HepG2 (cell line): ENCODE results near the gene PALM. TPM values are rescaled to one million over a fixed set of nuclear protein-coding genes. Genes with fewer than 3 reads are reported as not detected.

ENCODE experiments used
- ASH2L ChIP-seq: fragments of 300-600, 200-600 bp; sonication (generic); IDR thresholded peaks from 2 replicates; pipeline ENCODE4 v1.7.0; 2017; ENCODE audit warnings: low read depth, mild to moderate bottlenecking, moderate library complexity, mixed read lengths, low read length; ENCODE audit not compliant: insufficient read length
- DNMT3B ChIP-seq: conservative IDR thresholded peaks from 2 replicates; pipeline ENCODE4 v1.6.1; 2016; ENCODE audit warnings: missing biosample characterization, control low read depth
- HDAC1 ChIP-seq: sonication (generic); formaldehyde crosslinking; IDR thresholded peaks from 2 replicates; pipeline ENCODE4 v1.5.1; 2020; ENCODE audit warnings: mild to moderate bottlenecking, missing genetic modification reagents
- HDAC2 ChIP-seq: sonication (generic); formaldehyde crosslinking; IDR thresholded peaks from 2 replicates; pipeline ENCODE4 v1.4.0; 2020; ENCODE audit warnings: missing genetic modification reagents
- HNRNPH1 ChIP-seq: fragments of 200-400 bp; formaldehyde crosslinking; optimal IDR thresholded peaks from 2 replicates; pipeline ENCODE3; 2017; ENCODE audit warnings: mild to moderate bottlenecking, low read depth, low read length
- IKZF4 ChIP-seq: sonication (generic); formaldehyde crosslinking; IDR thresholded peaks from 2 replicates; pipeline ENCODE4 v1.5.1; 2020; ENCODE audit warnings: borderline replicate concordance, mild to moderate bottlenecking, low read depth, missing genetic modification reagents; ENCODE audit errors: not compliant biosample characterization
- KLF9 ChIP-seq: IDR thresholded peaks from 2 replicates; pipeline ENCODE4 v1.6.1; 2016; ENCODE audit warnings: low read depth
- MYNN ChIP-seq: sonication (generic); formaldehyde crosslinking; IDR thresholded peaks from 2 replicates; pipeline ENCODE4 v1.4.0; 2020; ENCODE audit warnings: mild to moderate bottlenecking, low read depth, missing genetic modification reagents
- NFKB2 ChIP-seq: sonication (generic); formaldehyde crosslinking; IDR thresholded peaks from 2 replicates; pipeline ENCODE4 v1.4.0; 2020; ENCODE audit warnings: missing genetic modification reagents, borderline replicate concordance
- PITX1 ChIP-seq: sonication (generic); formaldehyde crosslinking; IDR thresholded peaks from 2 replicates; pipeline ENCODE4 v1.5.1; 2020; ENCODE audit warnings: mild to moderate bottlenecking, missing genetic modification reagents
- SRY ChIP-seq: sonication (generic); formaldehyde crosslinking; IDR thresholded peaks from 2 replicates; pipeline ENCODE4 v1.8.0; 2022; ENCODE audit warnings: mild to moderate bottlenecking, missing genetic modification reagents
- ZNF547 ChIP-seq: sonication (generic); formaldehyde crosslinking; IDR thresholded peaks from 2 replicates; pipeline ENCODE4 v1.5.1; 2020; ENCODE audit warnings: mild to moderate bottlenecking, missing genetic modification reagents
- ZNF670 ChIP-seq: sonication (generic); formaldehyde crosslinking; IDR thresholded peaks from 2 replicates; pipeline ENCODE4 v1.8.0; 2022; ENCODE audit warnings: mild to moderate bottlenecking, missing genetic modification reagents, borderline replicate concordance
- ZNF891 ChIP-seq: sonication (generic); formaldehyde crosslinking; IDR thresholded peaks from 2 replicates; pipeline ENCODE4 v1.5.0; 2020; ENCODE audit warnings: mild to moderate bottlenecking, missing genetic modification reagents
- polyA plus RNA-seq, 8 experiments: library from polyadenylated mRNA; depleted of rRNA in 3 of 8; stranded (reverse) in 7 of 8; unstranded in 1 of 8; fragments of >200 nt; fragmentation: Illumina TruSeq in 4 of 8; extraction: Trizol in 4 of 8; gene quantifications; 2 replicates each; pipeline versions ENCODE4 v1.2.1 to v1.2.3, GENCODE V29; 2011 to 2016; ENCODE audit warnings: low read depth in 4 of 8, missing spikeins in 1 of 8, mixed read lengths in 1 of 8; ENCODE audit not compliant: insufficient read depth in 1 of 8
- total RNA-seq, 5 experiments: library from RNA; depleted of rRNA; stranded (reverse); fragments of >200 nt; fragmentation: Illumina TruSeq; extraction: Trizol; gene quantifications; 2 replicates each; pipeline ENCODE4 v1.2.3, GENCODE V29; 2016; ENCODE audit warnings: low read depth in 1 of 5
- TF ChIP-seq, protein P1 (sequence below): sonication (generic); formaldehyde crosslinking; IDR thresholded peaks from 2 replicates; pipeline ENCODE4 v1.4.0; 2020; ENCODE audit warnings: low read depth, missing genetic modification reagents
- TF ChIP-seq, protein P2 (sequence below): IDR thresholded peaks from 2 replicates; pipeline ENCODE4 v1.6.1; 2012; ENCODE audit warnings: low read depth, low read length, improper control_type of control experiment
- TF ChIP-seq, protein P3 (sequence below): sonication (generic); formaldehyde crosslinking; conservative IDR thresholded peaks from 2 replicates; pipeline ENCODE4 v1.4.0; 2020; ENCODE audit warnings: mild to moderate bottlenecking, missing genetic modification reagents, moderate library complexity
- TF ChIP-seq, protein P4 (sequence below): sonication (generic); formaldehyde crosslinking; IDR thresholded peaks from 2 replicates; pipeline ENCODE4 v1.9.0; 2022; ENCODE audit warnings: missing genetic modification reagents, mild to moderate bottlenecking, borderline replicate concordance

Gene PALM
- total and polyA plus RNA-seq, 2 of the 13 experiments (the other 11 are each of a cell fraction or from before 2014, with no cell fraction given), result 4.0 to 9.7 TPM

DNA sequence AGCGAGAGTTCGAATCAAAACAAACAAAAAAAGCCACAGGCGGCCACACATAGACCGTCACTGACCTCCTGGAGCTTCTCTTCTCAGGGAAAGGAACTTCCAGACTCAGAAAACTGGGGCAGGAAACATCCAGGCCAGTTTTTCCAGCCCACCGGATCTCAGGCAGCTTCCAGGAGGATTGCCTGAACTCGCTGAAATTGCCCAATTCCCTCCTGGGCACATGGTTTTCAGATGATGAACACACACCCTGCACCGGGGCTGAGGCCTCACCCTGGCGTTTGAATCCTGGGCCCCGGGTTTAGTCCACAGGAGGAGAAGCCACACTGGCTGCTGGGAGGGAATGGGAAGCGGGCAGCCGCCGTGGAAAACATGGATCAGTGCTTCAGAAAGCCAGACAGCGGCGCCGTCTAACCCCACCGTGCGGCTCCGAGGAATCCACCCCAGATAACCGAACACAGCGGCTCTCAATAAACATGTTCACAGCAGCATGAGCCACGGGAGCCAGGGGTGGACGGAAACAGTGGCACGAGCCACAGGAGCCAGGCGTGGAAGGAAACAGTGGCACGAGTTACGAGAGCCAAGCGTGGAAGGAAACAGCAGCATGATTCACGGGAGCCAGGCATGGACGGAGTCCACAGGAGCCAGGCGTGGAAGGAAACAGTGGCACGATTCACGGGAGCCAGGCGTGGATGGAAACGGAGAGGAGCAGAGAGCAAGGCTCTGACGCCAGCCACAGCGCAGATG lies 70.3 kb downstream of the PALM start (continued):
- TF ChIP-seq, protein P1, sequence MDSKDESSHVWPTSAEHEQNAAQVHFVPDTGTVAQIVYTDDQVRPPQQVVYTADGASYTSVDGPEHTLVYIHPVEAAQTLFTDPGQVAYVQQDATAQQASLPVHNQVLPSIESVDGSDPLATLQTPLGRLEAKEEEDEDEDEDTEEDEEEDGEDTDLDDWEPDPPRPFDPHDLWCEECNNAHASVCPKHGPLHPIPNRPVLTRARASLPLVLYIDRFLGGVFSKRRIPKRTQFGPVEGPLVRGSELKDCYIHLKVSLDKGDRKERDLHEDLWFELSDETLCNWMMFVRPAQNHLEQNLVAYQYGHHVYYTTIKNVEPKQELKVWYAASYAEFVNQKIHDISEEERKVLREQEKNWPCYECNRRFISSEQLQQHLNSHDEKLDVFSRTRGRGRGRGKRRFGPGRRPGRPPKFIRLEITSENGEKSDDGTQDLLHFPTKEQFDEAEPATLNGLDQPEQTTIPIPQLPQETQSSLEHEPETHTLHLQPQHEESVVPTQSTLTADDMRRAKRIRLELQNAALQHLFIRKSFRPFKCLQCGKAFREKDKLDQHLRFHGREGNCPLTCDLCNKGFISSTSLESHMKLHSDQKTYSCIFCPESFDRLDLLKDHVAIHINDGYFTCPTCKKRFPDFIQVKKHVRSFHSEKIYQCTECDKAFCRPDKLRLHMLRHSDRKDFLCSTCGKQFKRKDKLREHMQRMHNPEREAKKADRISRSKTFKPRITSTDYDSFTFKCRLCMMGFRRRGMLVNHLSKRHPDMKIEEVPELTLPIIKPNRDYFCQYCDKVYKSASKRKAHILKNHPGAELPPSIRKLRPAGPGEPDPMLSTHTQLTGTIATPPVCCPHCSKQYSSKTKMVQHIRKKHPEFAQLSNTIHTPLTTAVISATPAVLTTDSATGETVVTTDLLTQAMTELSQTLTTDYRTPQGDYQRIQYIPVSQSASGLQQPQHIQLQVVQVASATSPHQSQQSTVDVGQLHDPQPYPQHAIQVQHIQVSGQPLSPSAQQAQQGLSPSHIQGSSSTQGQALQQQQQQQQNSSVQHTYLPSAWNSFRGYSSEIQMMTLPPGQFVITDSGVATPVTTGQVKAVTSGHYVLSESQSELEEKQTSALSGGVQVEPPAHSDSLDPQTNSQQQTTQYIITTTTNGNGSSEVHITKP (CRISPR knock-in tag), result no peak
- TF ChIP-seq KLF9 (CRISPR knock-in tag), result 0 out of 2 replicates have a peak, but pooled peaks have one; percentile 44
- TF ChIP-seq ASH2L, result peak; percentile 34
- TF ChIP-seq, protein P2, sequence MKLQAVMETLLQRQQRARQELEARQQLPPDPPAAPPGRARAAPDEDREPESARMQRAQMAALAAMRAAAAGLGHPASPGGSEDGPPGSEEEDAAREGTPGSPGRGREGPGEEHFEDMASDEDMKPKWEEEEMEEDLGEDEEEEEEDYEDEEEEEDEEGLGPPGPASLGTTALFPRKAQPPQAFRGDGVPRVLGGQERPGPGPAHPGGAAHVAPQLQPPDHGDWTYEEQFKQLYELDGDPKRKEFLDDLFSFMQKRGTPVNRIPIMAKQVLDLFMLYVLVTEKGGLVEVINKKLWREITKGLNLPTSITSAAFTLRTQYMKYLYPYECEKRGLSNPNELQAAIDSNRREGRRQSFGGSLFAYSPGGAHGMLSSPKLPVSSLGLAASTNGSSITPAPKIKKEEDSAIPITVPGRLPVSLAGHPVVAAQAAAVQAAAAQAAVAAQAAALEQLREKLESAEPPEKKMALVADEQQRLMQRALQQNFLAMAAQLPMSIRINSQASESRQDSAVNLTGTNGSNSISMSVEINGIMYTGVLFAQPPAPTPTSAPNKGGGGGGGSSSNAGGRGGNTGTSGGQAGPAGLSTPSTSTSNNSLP, result no peak
- TF ChIP-seq PITX1 (CRISPR knock-in tag), result peak; percentile 74; the same call in 1 of the 2 replicates
- no peak for TF ChIP-seq IKZF4 (CRISPR knock-in tag)
- TF ChIP-seq ZNF547, result peak; percentile 62
- TF ChIP-seq HDAC2, result peak; percentile 80; the same call in 1 of the 2 replicates
- TF ChIP-seq, protein P3, sequence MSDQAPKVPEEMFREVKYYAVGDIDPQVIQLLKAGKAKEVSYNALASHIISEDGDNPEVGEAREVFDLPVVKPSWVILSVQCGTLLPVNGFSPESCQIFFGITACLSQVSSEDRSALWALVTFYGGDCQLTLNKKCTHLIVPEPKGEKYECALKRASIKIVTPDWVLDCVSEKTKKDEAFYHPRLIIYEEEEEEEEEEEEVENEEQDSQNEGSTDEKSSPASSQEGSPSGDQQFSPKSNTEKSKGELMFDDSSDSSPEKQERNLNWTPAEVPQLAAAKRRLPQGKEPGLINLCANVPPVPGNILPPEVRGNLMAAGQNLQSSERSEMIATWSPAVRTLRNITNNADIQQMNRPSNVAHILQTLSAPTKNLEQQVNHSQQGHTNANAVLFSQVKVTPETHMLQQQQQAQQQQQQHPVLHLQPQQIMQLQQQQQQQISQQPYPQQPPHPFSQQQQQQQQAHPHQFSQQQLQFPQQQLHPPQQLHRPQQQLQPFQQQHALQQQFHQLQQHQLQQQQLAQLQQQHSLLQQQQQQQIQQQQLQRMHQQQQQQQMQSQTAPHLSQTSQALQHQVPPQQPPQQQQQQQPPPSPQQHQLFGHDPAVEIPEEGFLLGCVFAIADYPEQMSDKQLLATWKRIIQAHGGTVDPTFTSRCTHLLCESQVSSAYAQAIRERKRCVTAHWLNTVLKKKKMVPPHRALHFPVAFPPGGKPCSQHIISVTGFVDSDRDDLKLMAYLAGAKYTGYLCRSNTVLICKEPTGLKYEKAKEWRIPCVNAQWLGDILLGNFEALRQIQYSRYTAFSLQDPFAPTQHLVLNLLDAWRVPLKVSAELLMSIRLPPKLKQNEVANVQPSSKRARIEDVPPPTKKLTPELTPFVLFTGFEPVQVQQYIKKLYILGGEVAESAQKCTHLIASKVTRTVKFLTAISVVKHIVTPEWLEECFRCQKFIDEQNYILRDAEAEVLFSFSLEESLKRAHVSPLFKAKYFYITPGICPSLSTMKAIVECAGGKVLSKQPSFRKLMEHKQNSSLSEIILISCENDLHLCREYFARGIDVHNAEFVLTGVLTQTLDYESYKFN (CRISPR knock-in tag), result peak; percentile 55
- no peak for TF ChIP-seq ZNF670 (CRISPR knock-in tag)
- peak; percentile 67; the same call in 1 of the 2 replicates for TF ChIP-seq NFKB2 (CRISPR knock-in tag)
- TF ChIP-seq MYNN (CRISPR knock-in tag), result peak; percentile 78; the same call in 1 of the 2 replicates
- TF ChIP-seq HNRNPH1, result no peak
- 0 out of 2 replicates have a peak, but pooled peaks have one; percentile 75 for TF ChIP-seq SRY (CRISPR knock-in tag)
- TF ChIP-seq ZNF891 (CRISPR knock-in tag), result peak; percentile 71; the same call in 1 of the 2 replicates
- peak; percentile 80; the same call in 1 of the 2 replicates for TF ChIP-seq DNMT3B (CRISPR knock-in tag)
- TF ChIP-seq, protein P4, sequence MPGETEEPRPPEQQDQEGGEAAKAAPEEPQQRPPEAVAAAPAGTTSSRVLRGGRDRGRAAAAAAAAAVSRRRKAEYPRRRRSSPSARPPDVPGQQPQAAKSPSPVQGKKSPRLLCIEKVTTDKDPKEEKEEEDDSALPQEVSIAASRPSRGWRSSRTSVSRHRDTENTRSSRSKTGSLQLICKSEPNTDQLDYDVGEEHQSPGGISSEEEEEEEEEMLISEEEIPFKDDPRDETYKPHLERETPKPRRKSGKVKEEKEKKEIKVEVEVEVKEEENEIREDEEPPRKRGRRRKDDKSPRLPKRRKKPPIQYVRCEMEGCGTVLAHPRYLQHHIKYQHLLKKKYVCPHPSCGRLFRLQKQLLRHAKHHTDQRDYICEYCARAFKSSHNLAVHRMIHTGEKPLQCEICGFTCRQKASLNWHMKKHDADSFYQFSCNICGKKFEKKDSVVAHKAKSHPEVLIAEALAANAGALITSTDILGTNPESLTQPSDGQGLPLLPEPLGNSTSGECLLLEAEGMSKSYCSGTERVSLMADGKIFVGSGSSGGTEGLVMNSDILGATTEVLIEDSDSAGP (CRISPR knock-in tag), result peak; percentile 65
- TF ChIP-seq HDAC1 (CRISPR knock-in tag), result peak; percentile 75
